Left forelimb (tissue), 1 donor: Measurements from ENCODE around the gene ATP2B1.

ENCODE experiments used
- DNase-seq: peaks from one replicate; pipeline ENCODE4 v3.0.0-alpha.2; 2018; ENCODE audit warnings: low spot score

Gene ATP2B1

GRCh38 chr12:89539426-89540223 is 169.0 kb downstream of the ATP2B1 start:
- no peak for DNase-seq

GRCh38 chr12:89538897-89539296 is 169.7 kb downstream of the ATP2B1 start:
- DNase-seq, result no peak
